CD4-positive, alpha-beta T cell (primary cell): Measurements from ENCODE around the gene GNA12. TPM values are rescaled to one million over a fixed set of nuclear protein-coding genes. Genes with fewer than 3 reads are reported as not detected.

Experiments
- ATAC-seq: fragments of 200-7000 bp; cut with Tn5 transposase; one replicate; pipeline ENCODE4 v1.10.0; 2022; ENCODE audit warnings: mild to moderate bottlenecking; ENCODE audit not compliant: poor library complexity
- CTCF ChIA-PET: fragments of 350-600 bp; sonication (Branson Sonifier 250); formaldehyde crosslinking; loops from one replicate; lab custom pipeline; 2021; ENCODE audit warnings: antibody characterized with exemption, inconsistent platforms; lab: Charles Lee
- POLR2A ChIA-PET: fragments of 350-600 bp; sonication (Branson Sonifier 250); formaldehyde crosslinking; loops from one replicate; lab custom pipeline; 2021; ENCODE audit warnings: antibody characterized with exemption, inconsistent platforms; lab: Charles Lee
- DNase-seq, 14 experiments: peaks; one replicate each; pipeline ENCODE4 v3.0.0-alpha.2; 2013 to 2020; ENCODE audit warnings: mixed read lengths in 2 of 14
- H3K27ac ChIP-seq, 2 donors: one replicate each; pipeline versions ENCODE4 v1.5.1 to v1.7.0; 2013; ENCODE audit warnings: low read length in 2 of 2, low read depth in 1 of 2, mild to moderate bottlenecking in 1 of 2
- H3K27me3 ChIP-seq, 2 experiments: 1 replicate in 1 of 2; 2 replicates in 1 of 2; pipeline versions ENCODE4 v1.6.1 to v1.7.0; 2013; ENCODE audit warnings: low read length in 2 of 2, control low read depth in 1 of 2, mild to moderate bottlenecking in 1 of 2, moderate library complexity in 1 of 2; ENCODE audit not compliant: insufficient read depth in 2 of 2, control insufficient read depth in 1 of 2
- H3K36me3 ChIP-seq: one replicate; pipeline ENCODE4 v1.6.1; 2013; ENCODE audit warnings: low read length, control low read depth; ENCODE audit not compliant: insufficient read depth
- H3K4me1 ChIP-seq: one replicate; pipeline ENCODE4 v1.6.1; 2013; ENCODE audit warnings: low read length, control low read depth; ENCODE audit not compliant: insufficient read depth
- H3K4me3 ChIP-seq: one replicate; pipeline ENCODE4 v1.5.1; 2013; ENCODE audit warnings: mild to moderate bottlenecking, low read length, moderate library complexity
- H3K9me3 ChIP-seq, 2 experiments: 1 replicate in 1 of 2; 2 replicates in 1 of 2; pipeline versions ENCODE4 v1.6.1 to v1.7.0; 2013; ENCODE audit warnings: low read length in 2 of 2, mild to moderate bottlenecking in 2 of 2, control low read depth in 1 of 2, moderate library complexity in 1 of 2; ENCODE audit not compliant: control insufficient read depth in 1 of 2, insufficient read depth in 1 of 2
- H3K27ac Mint-ChIP-seq: one replicate; pipeline ENCODE4 v1.8.0; 2020; ENCODE audit warnings: mixed read lengths
- H3K27me3 Mint-ChIP-seq: one replicate; pipeline ENCODE4 v1.8.0; 2021; ENCODE audit warnings: mixed read lengths
- H3K36me3 Mint-ChIP-seq: one replicate; pipeline ENCODE4 v1.8.0; 2021; ENCODE audit warnings: low read depth, mixed read lengths
- H3K4me1 Mint-ChIP-seq: one replicate; pipeline ENCODE4 v1.8.0; 2021; ENCODE audit warnings: low read depth, mixed read lengths
- H3K4me3 Mint-ChIP-seq: one replicate; pipeline ENCODE4 v1.8.0; 2020; ENCODE audit warnings: mild to moderate bottlenecking, mixed read lengths
- H3K9me3 Mint-ChIP-seq: one replicate; pipeline ENCODE4 v1.8.0; 2020; ENCODE audit warnings: mixed read lengths
- CTCF ChIP-seq: fragments of 200-600 bp; IDR thresholded peaks from one replicate; pipeline ENCODE4 v1.8.0; 2022; ENCODE audit warnings: antibody characterized with exemption, mild to moderate bottlenecking
- intact Hi-C, 2 experiments: fragments of 100-400 bp; cut with DNase I in 1 of 2; cut with micrococcal nuclease in 1 of 2; formaldehyde crosslinking; loops; one replicate each; pipeline versions ENCODE4 v1.15.1 to v1.9.0; 2023 to 2025; cut with DNase I, micrococcal nuclease
- polyA plus RNA-seq, 2 donors: library from polyadenylated mRNA; unstranded; fragments of 120-200 nt; gene quantifications; one replicate each; pipeline ENCODE4 v1.2.1, GENCODE V29; 2013
- total RNA-seq, 174 experiments: library from RNA in 2 of 174; stranded (reverse) in 2 of 174; gene quantifications; one replicate each; pipeline ENCODE4 v1.2.3 and lab custom pipeline; 2021 to 2026

GNA12 gene, protein sequence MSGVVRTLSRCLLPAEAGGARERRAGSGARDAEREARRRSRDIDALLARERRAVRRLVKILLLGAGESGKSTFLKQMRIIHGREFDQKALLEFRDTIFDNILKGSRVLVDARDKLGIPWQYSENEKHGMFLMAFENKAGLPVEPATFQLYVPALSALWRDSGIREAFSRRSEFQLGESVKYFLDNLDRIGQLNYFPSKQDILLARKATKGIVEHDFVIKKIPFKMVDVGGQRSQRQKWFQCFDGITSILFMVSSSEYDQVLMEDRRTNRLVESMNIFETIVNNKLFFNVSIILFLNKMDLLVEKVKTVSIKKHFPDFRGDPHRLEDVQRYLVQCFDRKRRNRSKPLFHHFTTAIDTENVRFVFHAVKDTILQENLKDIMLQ
- total RNA-seq (10 to 100 TPM; 16.0 to 16.1 TPM), total RNA-seq (lab: John Stamatoyannopoulos, UW) (16.1 to 58.4 (median 34.7) reads per million in 172 experiments)
- polyA plus RNA-seq (2013, experiment 1 of 2): 14.8 TPM
- 13.9 TPM for polyA plus RNA-seq (2013, experiment 2 of 2)

GRCh38 chr7:2844153-2845033, at the start of gene GNA12:
Gene GNA12, minus strand, starts transcription at chr7:2844308. Its CDS starts 147 bp downstream, at chr7:2844161.
- no peak for TF ChIP-seq CTCF
- peaks cover 20% of the 10 kb centered on the region for H3K4me1 ChIP-seq
- H3K27me3 ChIP-seq: no peaks in the 10 kb centered on the region
- CTCF ChIA-PET: no interaction called here
- Mint-ChIP-seq H3K27me3 (no peaks in the 10 kb centered on the region), H3K36me3 (peaks cover 22% of the 10 kb centered on the region), H3K9me3 (no peaks in the 10 kb centered on the region), H3K27ac (peak within 1 kb of the TSS; percentile 76), H3K4me1 (peaks cover 49% of the 10 kb centered on the region), H3K4me3 (peak within 1 kb of the TSS; percentile 93)
- peak within 1 kb of the TSS; percentile 67 for H3K4me3 ChIP-seq
- intact Hi-C loops: loop anchor here in 1 of 2 experiments (5.0 to 10.0 kb wide), 3 partner anchors 460 to 1970 kb away; partner anchors contain the start of genes GET4, PSMG3 and SDK1
- POLR2A ChIA-PET: interaction anchor here (0.6 kb wide), 1 partner anchor 370 kb away, joined by 3 read pairs; no protein-coding TSS in a partner anchor
- DNase-seq (peak; percentile 94 to 99 (median 98)), ATAC-seq (peak; percentile 94)
- no peaks in the 10 kb centered on the region for H3K36me3 ChIP-seq
- no peaks in the 10 kb centered on the region for H3K9me3 ChIP-seq
- peak within 1 kb of the TSS in 1 of 2 donors; percentile 5 for H3K27ac ChIP-seq

- CTCF ChIA-PET: interaction anchor here (0.6 kb wide), 1 partner anchor 279 kb away, joined by 4 read pairs; no protein-coding TSS in a partner anchor
- POLR2A ChIA-PET: interaction anchor here (1.4 kb wide), 1 partner anchor 28 kb away, joined by 3 read pairs; no protein-coding TSS in a partner anchor
- no peaks in the 10 kb centered on the region for H3K27me3 Mint-ChIP-seq
- Histone ChIP-seq H3K27ac (no peak overlapping the region), H3K4me3 (no peak overlapping the region), H3K36me3 (no peaks in the 10 kb centered on the region), H3K27me3 (no peaks in the 10 kb centered on the region), H3K4me1 (peaks cover 22% of the 10 kb centered on the region), H3K9me3 (no peaks in the 10 kb centered on the region)
- peak in 1 of 14 experiments; percentile 22 for DNase-seq
- no peak overlapping the region for H3K27ac Mint-ChIP-seq
- H3K4me3 Mint-ChIP-seq: no peak overlapping the region
- no peaks in the 10 kb centered on the region for H3K36me3 Mint-ChIP-seq
- no peak for ATAC-seq
- H3K9me3 Mint-ChIP-seq: no peaks in the 10 kb centered on the region
- peaks cover 20% of the 10 kb centered on the region for H3K4me1 Mint-ChIP-seq
- no peak for TF ChIP-seq CTCF
- intact Hi-C loops: no loop called here
Measured at GRCh38 chr7:2893411-2893861, 49.3 kb upstream of the GNA12 start.

DNA sequence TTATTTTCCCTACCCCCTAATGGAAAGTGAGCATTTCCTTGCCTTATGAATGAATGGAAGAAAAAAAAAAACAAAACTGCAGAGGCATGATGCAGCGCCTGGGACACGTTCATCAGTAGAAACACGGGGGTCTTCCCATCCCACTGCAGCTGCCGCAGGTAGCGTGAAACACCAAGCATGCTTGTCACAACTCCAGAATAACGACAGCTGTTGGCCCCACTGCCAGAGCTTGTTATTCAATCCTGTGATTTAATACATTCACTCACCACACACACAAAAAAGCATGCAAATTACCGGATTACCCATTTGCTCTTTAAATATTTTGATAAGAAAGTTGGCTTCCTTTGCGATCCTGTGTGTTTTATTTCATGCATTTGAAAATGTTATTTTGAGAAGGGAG, 48.4 kb upstream of the GNA12 start:
- no peak for TF ChIP-seq CTCF
- Histone ChIP-seq H3K9me3 (no peaks in the 10 kb centered on the region), H3K4me3 (no peak overlapping the region), H3K27me3 (no peaks in the 10 kb centered on the region), H3K27ac (no peak overlapping the region), H3K4me1 (peaks cover 22% of the 10 kb centered on the region), H3K36me3 (no peaks in the 10 kb centered on the region)
- DNase-seq (no peak), ATAC-seq (no peak)
- H3K4me3 Mint-ChIP-seq: no peak overlapping the region
- H3K27ac Mint-ChIP-seq: no peak overlapping the region
- no peaks in the 10 kb centered on the region for H3K9me3 Mint-ChIP-seq
- ChIA-PET CTCF (interaction anchor here (0.6 kb wide), 1 partner anchor 280 kb away, joined by 4 read pairs; no protein-coding TSS in a partner anchor), POLR2A (no interaction called here)
- intact Hi-C loops: no loop called here
- no peaks in the 10 kb centered on the region for H3K36me3 Mint-ChIP-seq
- no peaks in the 10 kb centered on the region for H3K27me3 Mint-ChIP-seq
- peaks cover 20% of the 10 kb centered on the region for H3K4me1 Mint-ChIP-seq
